ENCODE results near the gene FAM3B. TPM values are rescaled to one million over a fixed set of nuclear protein-coding genes. Genes with fewer than 3 reads are reported as not detected.

The FAM3B gene
- total and polyA plus RNA-seq, 9 of the 15 experiments (the other 6 are each of a cell fraction or from before 2014, with no cell fraction given): 0.04 to 0.18 (median 0.12) TPM; not detected in 5

DNA sequence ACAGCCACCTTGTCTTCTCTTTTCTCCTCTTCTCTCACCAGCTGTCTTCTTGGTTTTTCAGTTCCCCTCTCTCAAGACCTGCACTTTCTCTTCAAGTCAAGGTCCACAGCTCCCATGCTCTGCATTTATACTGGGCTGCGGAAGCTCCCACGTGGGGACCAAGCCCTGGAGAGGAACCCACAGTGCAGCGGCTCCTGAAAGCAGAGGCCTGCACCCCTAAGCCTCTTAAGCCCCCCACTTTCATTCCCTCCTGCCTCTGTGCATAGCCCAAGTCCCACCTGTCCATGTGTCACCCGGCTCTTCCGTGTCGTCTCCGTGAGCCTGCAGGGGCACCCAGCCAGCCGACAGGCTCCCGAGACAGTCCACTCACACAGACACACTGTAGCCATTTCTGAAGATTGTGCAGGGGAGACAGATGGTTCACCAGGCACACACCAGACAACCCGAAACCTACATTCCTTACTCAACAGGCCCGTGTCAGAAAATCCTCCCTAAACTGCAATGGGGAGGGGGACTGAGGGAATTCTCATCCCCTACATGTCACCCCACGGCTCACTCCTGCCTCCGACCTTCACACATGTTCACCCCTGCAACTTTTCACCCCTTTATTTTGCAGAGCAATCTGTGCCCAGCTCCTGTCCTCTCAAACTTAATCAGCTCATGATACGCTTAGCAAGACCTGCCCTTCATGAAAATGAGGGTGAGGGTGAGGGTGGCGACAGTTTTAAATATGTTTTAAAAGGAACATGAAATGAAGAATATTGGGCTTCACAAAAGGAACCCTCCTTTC, 51.5 kb downstream of the FAM3B start:
- no TSS peak for BruUV-seq (replicated peaks)
- intact Hi-C loops (cut with micrococcal nuclease): no loop called here
- H3K4me1 ChIP-seq (replicated peaks in 1 of 2; ENCODE audit: control insufficient read depth in 2 of 2, insufficient read depth in 2 of 2, low read length in 2 of 2): no peaks in the 10 kb centered on the region
- TF ChIP-seq, protein P1, sequence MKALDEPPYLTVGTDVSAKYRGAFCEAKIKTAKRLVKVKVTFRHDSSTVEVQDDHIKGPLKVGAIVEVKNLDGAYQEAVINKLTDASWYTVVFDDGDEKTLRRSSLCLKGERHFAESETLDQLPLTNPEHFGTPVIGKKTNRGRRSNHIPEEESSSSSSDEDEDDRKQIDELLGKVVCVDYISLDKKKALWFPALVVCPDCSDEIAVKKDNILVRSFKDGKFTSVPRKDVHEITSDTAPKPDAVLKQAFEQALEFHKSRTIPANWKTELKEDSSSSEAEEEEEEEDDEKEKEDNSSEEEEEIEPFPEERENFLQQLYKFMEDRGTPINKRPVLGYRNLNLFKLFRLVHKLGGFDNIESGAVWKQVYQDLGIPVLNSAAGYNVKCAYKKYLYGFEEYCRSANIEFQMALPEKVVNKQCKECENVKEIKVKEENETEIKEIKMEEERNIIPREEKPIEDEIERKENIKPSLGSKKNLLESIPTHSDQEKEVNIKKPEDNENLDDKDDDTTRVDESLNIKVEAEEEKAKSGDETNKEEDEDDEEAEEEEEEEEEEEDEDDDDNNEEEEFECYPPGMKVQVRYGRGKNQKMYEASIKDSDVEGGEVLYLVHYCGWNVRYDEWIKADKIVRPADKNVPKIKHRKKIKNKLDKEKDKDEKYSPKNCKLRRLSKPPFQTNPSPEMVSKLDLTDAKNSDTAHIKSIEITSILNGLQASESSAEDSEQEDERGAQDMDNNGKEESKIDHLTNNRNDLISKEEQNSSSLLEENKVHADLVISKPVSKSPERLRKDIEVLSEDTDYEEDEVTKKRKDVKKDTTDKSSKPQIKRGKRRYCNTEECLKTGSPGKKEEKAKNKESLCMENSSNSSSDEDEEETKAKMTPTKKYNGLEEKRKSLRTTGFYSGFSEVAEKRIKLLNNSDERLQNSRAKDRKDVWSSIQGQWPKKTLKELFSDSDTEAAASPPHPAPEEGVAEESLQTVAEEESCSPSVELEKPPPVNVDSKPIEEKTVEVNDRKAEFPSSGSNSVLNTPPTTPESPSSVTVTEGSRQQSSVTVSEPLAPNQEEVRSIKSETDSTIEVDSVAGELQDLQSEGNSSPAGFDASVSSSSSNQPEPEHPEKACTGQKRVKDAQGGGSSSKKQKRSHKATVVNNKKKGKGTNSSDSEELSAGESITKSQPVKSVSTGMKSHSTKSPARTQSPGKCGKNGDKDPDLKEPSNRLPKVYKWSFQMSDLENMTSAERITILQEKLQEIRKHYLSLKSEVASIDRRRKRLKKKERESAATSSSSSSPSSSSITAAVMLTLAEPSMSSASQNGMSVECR (CRISPR knock-in tag; IDR thresholded peaks at IDR 0.05): no peak
- no peak for TF ChIP-seq TAF7 (tag; IDR thresholded peaks at IDR 0.05)
- TF ChIP-seq NFXL1 (CRISPR knock-in tag; IDR thresholded peaks at IDR 0.05): no peak
- TF ChIP-seq SETDB1 (IDR thresholded peaks at IDR 0.05; ENCODE audit: low read length): no peak
- no peak for TF ChIP-seq ZNF695 (CRISPR knock-in tag; IDR thresholded peaks at IDR 0.05)
- TF ChIP-seq, protein P2, sequence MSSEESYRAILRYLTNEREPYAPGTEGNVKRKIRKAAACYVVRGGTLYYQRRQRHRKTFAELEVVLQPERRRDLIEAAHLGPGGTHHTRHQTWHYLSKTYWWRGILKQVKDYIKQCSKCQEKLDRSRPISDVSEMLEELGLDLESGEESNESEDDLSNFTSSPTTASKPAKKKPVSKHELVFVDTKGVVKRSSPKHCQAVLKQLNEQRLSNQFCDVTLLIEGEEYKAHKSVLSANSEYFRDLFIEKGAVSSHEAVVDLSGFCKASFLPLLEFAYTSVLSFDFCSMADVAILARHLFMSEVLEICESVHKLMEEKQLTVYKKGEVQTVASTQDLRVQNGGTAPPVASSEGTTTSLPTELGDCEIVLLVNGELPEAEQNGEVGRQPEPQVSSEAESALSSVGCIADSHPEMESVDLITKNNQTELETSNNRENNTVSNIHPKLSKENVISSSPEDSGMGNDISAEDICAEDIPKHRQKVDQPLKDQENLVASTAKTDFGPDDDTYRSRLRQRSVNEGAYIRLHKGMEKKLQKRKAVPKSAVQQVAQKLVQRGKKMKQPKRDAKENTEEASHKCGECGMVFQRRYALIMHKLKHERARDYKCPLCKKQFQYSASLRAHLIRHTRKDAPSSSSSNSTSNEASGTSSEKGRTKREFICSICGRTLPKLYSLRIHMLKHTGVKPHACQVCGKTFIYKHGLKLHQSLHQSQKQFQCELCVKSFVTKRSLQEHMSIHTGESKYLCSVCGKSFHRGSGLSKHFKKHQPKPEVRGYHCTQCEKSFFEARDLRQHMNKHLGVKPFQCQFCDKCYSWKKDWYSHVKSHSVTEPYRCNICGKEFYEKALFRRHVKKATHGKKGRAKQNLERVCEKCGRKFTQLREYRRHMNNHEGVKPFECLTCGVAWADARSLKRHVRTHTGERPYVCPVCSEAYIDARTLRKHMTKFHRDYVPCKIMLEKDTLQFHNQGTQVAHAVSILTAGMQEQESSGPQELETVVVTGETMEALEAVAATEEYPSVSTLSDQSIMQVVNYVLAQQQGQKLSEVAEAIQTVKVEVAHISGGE (CRISPR knock-in tag; IDR thresholded peaks at IDR 0.05): no peak
- no peak for TF ChIP-seq SAFB2 (IDR thresholded peaks at IDR 0.05; ENCODE audit: borderline replicate concordance, low read depth, low read length, severe bottlenecking)
- TF ChIP-seq, protein P3, sequence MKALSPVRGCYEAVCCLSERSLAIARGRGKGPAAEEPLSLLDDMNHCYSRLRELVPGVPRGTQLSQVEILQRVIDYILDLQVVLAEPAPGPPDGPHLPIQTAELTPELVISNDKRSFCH (CRISPR knock-in tag; IDR thresholded peaks at IDR 0.05): no peak
- TF ChIP-seq, protein P3 (tag; IDR thresholded peaks at IDR 0.05): no peak
- no peak for TF ChIP-seq PHTF2 (CRISPR knock-in tag; IDR thresholded peaks at IDR 0.05)
- TF ChIP-seq, protein P4, sequence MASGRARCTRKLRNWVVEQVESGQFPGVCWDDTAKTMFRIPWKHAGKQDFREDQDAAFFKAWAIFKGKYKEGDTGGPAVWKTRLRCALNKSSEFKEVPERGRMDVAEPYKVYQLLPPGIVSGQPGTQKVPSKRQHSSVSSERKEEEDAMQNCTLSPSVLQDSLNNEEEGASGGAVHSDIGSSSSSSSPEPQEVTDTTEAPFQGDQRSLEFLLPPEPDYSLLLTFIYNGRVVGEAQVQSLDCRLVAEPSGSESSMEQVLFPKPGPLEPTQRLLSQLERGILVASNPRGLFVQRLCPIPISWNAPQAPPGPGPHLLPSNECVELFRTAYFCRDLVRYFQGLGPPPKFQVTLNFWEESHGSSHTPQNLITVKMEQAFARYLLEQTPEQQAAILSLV (tag; IDR thresholded peaks at IDR 0.05): no peak
- no peak for TF ChIP-seq ZNF583 (CRISPR knock-in tag; IDR thresholded peaks at IDR 0.05)

More for the DNA sequence above, 51.5 kb downstream of the FAM3B start:
- Histone ChIP-seq H3K79me2 (ENCODE audit: control insufficient read depth, insufficient read depth, low read length) (no peaks in the 10 kb centered on the region), H2AFZ (ENCODE audit: low read depth, low read length) (no peak overlapping the region), H3K4me3 (no peak overlapping the region), H3K27ac (ENCODE audit: extremely low read depth, low read depth, low read length) (no peak overlapping the region), H3K9me1 (ENCODE audit: control insufficient read depth, insufficient read depth, low read length) (no peaks in the 10 kb centered on the region), H3K4me2 (ENCODE audit: insufficient read depth, low read length) (no peak overlapping the region), H3K36me3 (ENCODE audit: control insufficient read depth, insufficient read depth, low read length) (no peaks in the 10 kb centered on the region), H3K9me3 (replicated peaks; ENCODE audit: control insufficient read depth, insufficient read depth, low read depth, low read length) (no peaks in the 10 kb centered on the region), H3K27me3 (ENCODE audit: control insufficient read depth in 2 of 2, insufficient read depth in 2 of 2, low read length in 2 of 2) (peaks cover 28 to 62% of the 10 kb centered on the region in 2 experiments; a peak in 4 of 5 replicates), H3K9ac (ENCODE audit: insufficient read depth in 1 of 2, low read depth in 2 of 2, low read length in 2 of 2) (no peak overlapping the region), H4K20me1 (replicated peaks; ENCODE audit: control insufficient read depth, insufficient read depth, low read length) (no peaks in the 10 kb centered on the region)
- DNase-seq (ENCODE audit: extremely low read depth in 1 of 4, low spot score in 3 of 4) (no peak), FAIRE-seq (no peak), ATAC-seq (no peak)
- POLR2A ChIA-PET: interaction anchor here (0.6 kb wide), 1 partner anchor 159 kb away, joined by 3 read pairs; no protein-coding TSS in a partner anchor
- in situ Hi-C loops (cut with MboI): no loop called here
- CTCF ChIA-PET (ENCODE audit: low intra/inter-chr PET ratio): no interaction called here
- 1% methylated on average over 15 of the region's 15 CpGs for WGBS (ENCODE audit: insufficient coverage, low coverage, missing lambda C conversion rate)
